ENCODE measurements around the gene SLC31A1. TPM values are rescaled to one million over a fixed set of nuclear protein-coding genes. Genes with fewer than 3 reads are reported as not detected.

The SLC31A1 gene
- total RNA-seq, 2 donors from 2014 or later: 6.7 to 7.9 TPM

DNA sequence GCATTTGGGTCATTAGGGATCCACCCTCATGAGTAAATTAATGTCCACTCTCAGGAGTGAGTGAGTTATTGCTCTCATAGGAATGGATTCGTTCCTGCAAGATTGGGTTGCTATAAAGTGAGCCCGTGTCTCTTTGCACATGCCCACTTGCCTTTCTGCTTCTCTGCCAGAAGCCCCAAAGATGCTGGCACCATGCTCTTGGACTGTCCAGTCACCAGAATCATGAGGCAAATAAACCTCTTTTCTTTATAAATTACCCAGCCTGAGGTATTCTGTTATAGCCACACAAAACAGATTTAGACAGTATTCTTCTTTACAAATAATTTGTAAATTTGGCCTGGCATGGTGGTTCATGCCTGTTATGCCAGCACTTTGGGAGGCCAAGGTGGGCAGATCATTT is 29.5 kb downstream of the SLC31A1 start:
- Histone ChIP-seq H3K27me3 (no peaks in the 10 kb centered on the region), H3K27ac (no peak overlapping the region), H3K36me3 (replicated peaks in 1 of 2; ENCODE audit: insufficient read depth in 1 of 2, low read depth in 2 of 2) (no peaks in the 10 kb centered on the region), H3K4me1 (no peaks in the 10 kb centered on the region), H3K4me3 (no peak overlapping the region), H3K9me3 (no peaks in the 10 kb centered on the region)
- 89 to 97% methylated on average over 2 of the region's 2 CpGs for WGBS, 2 donors
- DNase-seq: no peak
- TF ChIP-seq, protein P1, sequence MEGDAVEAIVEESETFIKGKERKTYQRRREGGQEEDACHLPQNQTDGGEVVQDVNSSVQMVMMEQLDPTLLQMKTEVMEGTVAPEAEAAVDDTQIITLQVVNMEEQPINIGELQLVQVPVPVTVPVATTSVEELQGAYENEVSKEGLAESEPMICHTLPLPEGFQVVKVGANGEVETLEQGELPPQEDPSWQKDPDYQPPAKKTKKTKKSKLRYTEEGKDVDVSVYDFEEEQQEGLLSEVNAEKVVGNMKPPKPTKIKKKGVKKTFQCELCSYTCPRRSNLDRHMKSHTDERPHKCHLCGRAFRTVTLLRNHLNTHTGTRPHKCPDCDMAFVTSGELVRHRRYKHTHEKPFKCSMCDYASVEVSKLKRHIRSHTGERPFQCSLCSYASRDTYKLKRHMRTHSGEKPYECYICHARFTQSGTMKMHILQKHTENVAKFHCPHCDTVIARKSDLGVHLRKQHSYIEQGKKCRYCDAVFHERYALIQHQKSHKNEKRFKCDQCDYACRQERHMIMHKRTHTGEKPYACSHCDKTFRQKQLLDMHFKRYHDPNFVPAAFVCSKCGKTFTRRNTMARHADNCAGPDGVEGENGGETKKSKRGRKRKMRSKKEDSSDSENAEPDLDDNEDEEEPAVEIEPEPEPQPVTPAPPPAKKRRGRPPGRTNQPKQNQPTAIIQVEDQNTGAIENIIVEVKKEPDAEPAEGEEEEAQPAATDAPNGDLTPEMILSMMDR (IDR thresholded peaks at IDR 0.05): no peak
- no peak for TF ChIP-seq POLR2A (IDR thresholded peaks at IDR 0.05)
- ATAC-seq: no peak
- intact Hi-C loops (cut with DNase I): no loop called here

DNA sequence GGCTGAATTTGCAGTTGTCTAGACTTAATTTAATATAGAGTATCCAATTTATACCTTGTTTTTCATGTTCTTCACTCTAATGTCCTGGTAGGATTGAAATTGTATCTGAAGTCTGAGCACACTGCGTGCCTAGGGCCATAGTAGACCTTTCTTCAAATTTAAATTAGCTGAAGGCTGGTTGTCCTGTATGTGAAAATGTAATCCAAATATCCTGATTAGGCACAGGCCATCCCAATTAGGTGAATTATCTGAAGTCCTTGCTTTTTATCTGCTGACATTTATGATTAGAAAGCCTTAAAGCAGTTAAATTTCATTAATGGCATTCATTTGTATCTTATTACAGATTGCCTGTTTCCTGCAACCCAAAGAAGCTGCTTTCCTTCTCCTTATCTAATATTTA is 33.6 kb downstream of the SLC31A1 start:
- Histone ChIP-seq H3K4me3 (no peak overlapping the region), H3K9me3 (no peaks in the 10 kb centered on the region), H3K27ac (no peak overlapping the region), H3K27me3 (no peaks in the 10 kb centered on the region), H3K36me3 (replicated peaks in 1 of 2; ENCODE audit: insufficient read depth in 1 of 2, low read depth in 2 of 2) (no peaks in the 10 kb centered on the region), H3K4me1 (peaks cover 15% of the 10 kb centered on the region)
- 97 to 100% methylated on average over 1 of the region's 1 CpG for WGBS, 2 donors
- ATAC-seq (no peak), DNase-seq (no peak)
- TF ChIP-seq, protein P1 (IDR thresholded peaks at IDR 0.05): no peak
- no peak for TF ChIP-seq POLR2A (IDR thresholded peaks at IDR 0.05)
- intact Hi-C loops (cut with DNase I): no loop called here

DNA sequence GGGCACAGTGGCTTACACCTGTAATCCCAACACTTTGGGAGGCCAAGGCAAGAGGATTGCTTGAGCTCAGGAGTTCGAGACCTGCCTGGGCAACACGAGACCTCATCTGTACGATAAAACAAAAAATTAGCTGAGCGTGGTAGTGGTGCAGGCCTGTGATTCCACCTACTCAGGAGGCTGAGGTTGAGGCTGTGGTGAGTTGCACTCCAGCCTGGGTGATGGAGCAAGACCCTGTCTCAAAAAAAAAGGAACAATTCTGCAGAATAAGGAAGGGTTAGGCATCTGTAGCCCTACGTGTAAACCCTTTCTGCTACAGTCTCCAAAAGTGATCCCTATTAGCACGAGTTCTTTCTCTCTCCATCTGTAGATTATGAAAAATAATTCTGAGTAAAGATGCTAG is 34.1 kb downstream of the SLC31A1 start:
- TF ChIP-seq POLR2A (IDR thresholded peaks at IDR 0.05): no peak
- TF ChIP-seq, protein P1 (IDR thresholded peaks at IDR 0.05): no peak
- Histone ChIP-seq H3K36me3 (replicated peaks in 1 of 2; ENCODE audit: insufficient read depth in 1 of 2, low read depth in 2 of 2) (no peaks in the 10 kb centered on the region), H3K9me3 (no peaks in the 10 kb centered on the region), H3K27me3 (no peaks in the 10 kb centered on the region), H3K27ac (no peak overlapping the region), H3K4me1 (peaks cover 15% of the 10 kb centered on the region), H3K4me3 (no peak overlapping the region)
- DNase-seq (no peak), ATAC-seq (no peak)
- WGBS, 2 donors: 82 to 91% methylated on average over 6 of the region's 6 CpGs
- intact Hi-C loops (cut with DNase I): no loop called here

DNA sequence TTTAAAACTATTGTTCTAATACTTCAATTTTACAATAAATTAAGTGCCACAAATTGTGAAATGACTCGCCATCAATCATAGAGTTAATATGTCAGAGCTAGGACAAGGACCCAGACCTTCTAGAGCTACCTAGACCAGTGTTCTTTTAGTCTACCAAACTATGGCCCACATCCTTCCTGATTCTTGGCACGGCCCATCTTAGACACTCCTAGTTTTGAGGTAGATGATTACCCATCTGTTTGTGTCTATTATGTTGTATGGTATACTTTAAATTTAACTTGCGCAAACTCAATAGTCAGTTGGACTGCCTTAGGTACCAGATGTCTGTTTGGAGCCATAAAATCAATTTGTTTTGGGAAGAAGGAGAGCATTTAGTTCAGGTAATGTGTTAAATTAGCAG is 36.5 kb downstream of the SLC31A1 start:
- DNase-seq (no peak), ATAC-seq (no peak)
- WGBS, 2 donors: 97% methylated on average over 3 of the region's 3 CpGs
- TF ChIP-seq, protein P1 (IDR thresholded peaks at IDR 0.05): no peak
- TF ChIP-seq POLR2A (IDR thresholded peaks at IDR 0.05): no peak
- H3K4me3 ChIP-seq: no peak overlapping the region
- no peak overlapping the region for H3K27ac ChIP-seq
- H3K9me3 ChIP-seq: no peaks in the 10 kb centered on the region
- H3K4me1 ChIP-seq: peaks cover 15% of the 10 kb centered on the region
- H3K27me3 ChIP-seq: no peaks in the 10 kb centered on the region
- H3K36me3 ChIP-seq (replicated peaks in 1 of 2; ENCODE audit: insufficient read depth in 1 of 2, low read depth in 2 of 2): peaks cover 0 to 2% of the 10 kb centered on the region in 2 donors
- intact Hi-C loops (cut with DNase I): no loop called here

DNA sequence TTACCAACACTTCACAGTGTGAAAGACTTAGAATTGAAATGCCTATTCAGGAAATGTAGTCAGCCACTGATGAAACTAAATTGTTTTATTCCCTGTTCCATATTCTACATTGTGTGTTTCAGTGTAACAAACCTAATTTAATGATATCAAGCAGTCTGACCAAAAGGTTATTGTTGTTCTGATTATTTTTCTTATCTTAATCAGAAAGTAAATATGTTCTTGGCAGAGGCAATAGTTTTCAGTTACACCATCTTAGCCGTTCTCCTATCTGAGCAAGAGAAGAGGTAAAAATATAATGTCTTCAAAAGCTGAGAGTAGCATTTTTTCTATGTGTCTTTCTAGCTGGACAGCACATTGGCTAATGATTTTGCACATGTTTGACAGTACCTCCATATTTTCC is 36.9 kb downstream of the SLC31A1 start:
- TF ChIP-seq POLR2A (IDR thresholded peaks at IDR 0.05): no peak
- TF ChIP-seq, protein P1 (IDR thresholded peaks at IDR 0.05): no peak
- ATAC-seq (peak; percentile 27), DNase-seq (no peak)
- intact Hi-C loops (cut with DNase I): no loop called here
- peaks cover 15% of the 10 kb centered on the region for H3K4me1 ChIP-seq
- H3K36me3 ChIP-seq (replicated peaks in 1 of 2; ENCODE audit: insufficient read depth in 1 of 2, low read depth in 2 of 2): peaks cover 0 to 2% of the 10 kb centered on the region in 2 donors
- H3K4me3 ChIP-seq: no peak overlapping the region
- no peaks in the 10 kb centered on the region for H3K9me3 ChIP-seq
- no peak overlapping the region for H3K27ac ChIP-seq
- H3K27me3 ChIP-seq: no peaks in the 10 kb centered on the region
- WGBS, 2 donors: 15 to 26% methylated on average over 1 of the region's 1 CpG

All from body of pancreas (tissue), 4 donors.